HG02884 (cell line): ENCODE results near the gene MPC1.

Experiments
- ATAC-seq: cut with Tn5 transposase; IDR thresholded peaks from one replicate; pipeline ENCODE4 v1.9.1; 2021; ENCODE audit warnings: mild to moderate bottlenecking, moderate library complexity; ENCODE audit not compliant: unreplicated experiment

MPC1 gene

DNA sequence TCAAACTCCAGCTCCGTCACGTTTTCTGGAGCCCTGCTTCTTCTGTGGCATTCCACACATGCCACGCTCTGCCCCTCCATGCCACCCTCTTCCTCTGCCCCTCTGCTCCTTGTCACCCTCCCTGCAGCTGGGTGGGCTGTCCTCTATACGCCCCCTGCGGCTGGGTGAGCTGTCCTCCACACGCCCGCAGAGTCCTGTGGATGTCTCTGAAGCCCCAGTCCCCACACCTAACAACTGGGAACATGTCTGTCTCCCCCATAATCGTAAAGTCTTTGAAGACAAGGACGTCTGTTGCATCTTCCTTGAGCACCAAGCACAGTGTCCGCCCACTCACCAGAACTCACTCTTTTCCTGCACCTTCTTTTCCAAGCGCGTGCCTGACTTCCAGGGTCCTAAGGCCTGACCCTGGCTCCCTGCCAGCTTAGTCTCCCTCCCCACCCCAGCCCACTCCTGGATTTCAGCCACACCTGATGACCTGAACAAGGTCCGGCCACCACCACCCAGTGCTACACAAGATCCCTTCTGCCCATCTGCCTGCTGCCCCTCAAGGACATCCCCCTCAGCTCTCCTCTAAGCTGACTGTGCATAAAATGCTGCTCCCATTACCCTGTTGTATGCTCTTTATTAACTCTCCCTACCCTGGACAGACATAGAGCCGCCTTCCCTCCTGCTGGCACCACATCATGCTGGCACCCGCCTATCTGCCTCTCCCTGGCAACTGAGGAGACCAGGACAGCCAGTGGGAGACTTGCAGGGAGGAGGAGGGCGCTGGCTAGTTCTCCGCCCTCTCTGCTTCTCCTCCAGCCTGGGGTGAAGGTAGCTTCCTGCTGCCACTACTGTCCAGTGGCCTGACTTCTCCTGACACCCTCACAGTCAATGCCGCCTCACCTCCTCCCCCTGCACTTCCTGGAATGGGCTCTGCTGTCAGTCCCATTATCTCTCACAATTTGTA is 63.8 kb downstream of the MPC1 start:
- ATAC-seq, result no peak

DNA sequence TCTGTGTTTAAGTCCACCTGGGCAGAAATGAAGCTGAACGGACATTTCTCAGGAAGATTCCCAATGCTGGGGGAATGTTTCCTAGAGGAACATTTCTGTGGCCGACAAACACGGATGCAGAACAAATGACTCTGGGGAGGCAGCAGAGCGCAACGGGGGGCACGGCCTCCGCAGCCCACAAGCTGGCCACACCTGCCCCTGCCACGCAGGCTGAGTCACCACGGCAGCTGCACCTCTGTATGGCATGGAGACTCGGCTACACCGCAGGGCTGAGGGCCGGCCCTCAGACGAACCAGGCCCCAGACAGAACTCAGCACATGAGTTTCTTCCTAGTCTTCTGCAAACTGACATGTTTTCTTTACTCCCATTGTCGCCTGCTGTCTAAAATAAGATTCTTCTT is 64.5 kb downstream of the MPC1 start:
- ATAC-seq, result no peak

DNA sequence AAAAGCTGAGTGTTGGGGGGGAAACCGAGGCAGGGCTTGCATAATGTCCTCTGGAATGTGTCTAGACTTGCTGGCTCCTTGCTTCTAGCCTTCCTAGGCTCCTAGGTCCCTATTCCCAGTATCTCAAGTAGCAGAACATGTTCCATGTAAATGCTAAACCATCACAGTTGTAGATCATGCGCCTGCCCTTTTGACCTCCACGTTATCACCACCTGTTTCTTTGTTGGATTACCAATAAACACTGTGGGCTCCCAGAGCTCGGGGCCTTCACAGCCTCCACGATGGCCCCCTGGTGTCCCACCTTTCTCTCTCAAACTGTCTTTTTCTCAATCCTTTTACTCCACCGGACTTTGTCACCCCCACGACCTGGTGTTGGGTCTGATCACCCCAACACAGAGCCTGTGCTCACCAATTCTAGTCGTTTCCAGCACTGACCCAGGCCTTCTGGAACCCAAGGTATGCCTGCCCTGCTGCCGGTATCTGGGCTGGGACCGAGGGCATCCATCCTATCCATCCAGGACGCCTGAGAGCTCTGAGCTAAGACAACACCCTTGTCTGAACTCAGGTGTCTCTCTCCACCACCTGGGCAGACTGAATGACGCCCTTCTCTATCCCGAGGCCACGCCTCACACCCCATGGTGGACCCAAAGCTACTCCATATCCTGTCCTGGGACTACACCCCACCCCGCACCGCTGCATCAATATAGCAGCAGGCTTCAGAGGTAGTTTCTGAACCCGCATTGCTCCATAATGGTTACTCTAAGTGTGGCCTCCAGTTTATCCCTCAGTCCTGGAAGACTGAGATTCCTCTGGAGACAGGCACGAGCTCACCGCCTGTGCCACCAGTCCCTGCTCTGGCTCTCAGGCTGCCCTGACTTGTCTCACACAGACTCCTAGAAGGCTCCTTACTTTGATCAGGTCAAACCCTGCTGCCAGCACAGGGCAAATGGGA is 65.2 kb downstream of the MPC1 start:
- no peak for ATAC-seq

DNA sequence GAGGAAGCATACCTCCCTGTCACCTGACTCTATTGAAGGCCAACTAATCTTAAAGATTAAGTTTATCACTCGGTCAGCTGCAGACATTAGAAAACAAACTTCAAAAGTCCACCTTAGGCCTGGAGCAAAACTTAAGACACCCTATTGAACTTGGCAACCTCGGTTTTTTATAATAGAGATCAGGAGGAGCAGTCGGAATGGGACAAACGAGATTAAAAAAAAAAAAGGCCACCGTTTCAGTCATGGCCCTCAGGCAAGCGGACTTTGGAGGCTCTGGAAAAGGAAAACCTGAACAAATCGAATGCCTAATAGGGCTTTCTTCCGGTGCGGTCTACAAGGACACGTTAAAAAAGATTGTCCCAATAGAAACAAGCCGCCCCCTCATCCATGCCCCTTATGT is 67.3 kb downstream of the MPC1 start:
- ATAC-seq, result no peak
